Panc1 (cell line): ENCODE measurements around the gene SAMD11. TPM values are rescaled to one million over a fixed set of nuclear protein-coding genes. Genes with fewer than 3 reads are reported as not detected.
"Not testable (repeated sequence)": the region's sequence is repeated elsewhere in the genome, so short reads cannot be mapped to it uniquely, and the experiment has no call there.

ENCODE experiments used
- ATAC-seq: fragments of 200-7000 bp; cut with Tn5 transposase; 2 replicates; pipeline ENCODE4 v1.9.1; 2020; ENCODE audit warnings: mild to moderate bottlenecking, moderate library complexity
- BruUV-seq: library from RNA; stranded (reverse); fragments of 400-500 nt; replicated peaks from 2 replicates; lab custom pipeline; 2021; lab: Mats Ljungman, UMichigan
- CTCF ChIA-PET: fragments of 300-600 bp; sonication (Branson Sonifier 250); formaldehyde crosslinking; loops from one replicate; lab custom pipeline; 2022; ENCODE audit warnings: antibody characterized with exemption; lab: Charles Lee
- POLR2A ChIA-PET: fragments of 300-600 bp; sonication (Branson Sonifier 250); formaldehyde crosslinking; loops from one replicate; lab custom pipeline; 2022; ENCODE audit warnings: antibody characterized with exemption; lab: Charles Lee
- DNase-seq: peaks from one replicate; pipeline ENCODE4 v3.0.0-alpha.2; 2010; ENCODE audit warnings: low read depth, low spot score
- H3K27ac ChIP-seq: 2 replicates; pipeline ENCODE4 v1.5.1; 2011; ENCODE audit warnings: mild to moderate bottlenecking, low read length, inconsistent platforms
- H3K27me3 ChIP-seq: fragments of 200-500 bp; sonication (Bioruptor generic); 2 replicates; pipeline ENCODE4 v1.6.0; 2014; ENCODE audit warnings: low read length, inconsistent platforms; ENCODE audit not compliant: control insufficient read depth, insufficient read depth
- H3K36me3 ChIP-seq: fragments of 200-500 bp; sonication (Bioruptor generic); 2 replicates; pipeline ENCODE4 v1.5.1; 2014; ENCODE audit warnings: inconsistent platforms, mild to moderate bottlenecking, low read length, moderate library complexity; ENCODE audit not compliant: control insufficient read depth, insufficient read depth
- H3K4me1 ChIP-seq: 2 replicates; pipeline ENCODE4 v1.5.1; 2011; ENCODE audit warnings: inconsistent platforms, mild to moderate bottlenecking, low read length, moderate library complexity; ENCODE audit not compliant: control insufficient read depth, insufficient read depth
- H3K4me3 ChIP-seq, 2 experiments: 2 replicates each; pipeline ENCODE4 v1.5.1; 2011 to 2012; ENCODE audit warnings: low read depth in 2 of 2, low read length in 2 of 2, mild to moderate bottlenecking in 2 of 2, inconsistent platforms in 1 of 2, moderate library complexity in 1 of 2
- H3K9me3 ChIP-seq: fragments of 200-500 bp; sonication (Bioruptor generic); 2 replicates; pipeline ENCODE4 v1.5.1; 2014; ENCODE audit warnings: low read depth, mild to moderate bottlenecking, inconsistent platforms, low read length, moderate library complexity; ENCODE audit not compliant: control insufficient read depth, insufficient read depth
- CTCF ChIP-seq: fragments of 450-650 bp; IDR thresholded peaks from 2 replicates; pipeline ENCODE4 v1.5.1; 2017; ENCODE audit warnings: mild to moderate bottlenecking
- POLR2AphosphoS5 ChIP-seq: IDR thresholded peaks from 2 replicates; pipeline ENCODE4 v1.6.1; 2012; ENCODE audit warnings: mild to moderate bottlenecking, low read depth, low read length, moderate library complexity
- REST ChIP-seq, 2 experiments: IDR thresholded peaks; 2 replicates each; pipeline ENCODE4 v1.6.1; 2011 to 2012; ENCODE audit warnings: low read depth in 2 of 2, control low read depth in 1 of 2, low read length in 1 of 2, mild to moderate bottlenecking in 1 of 2, moderate library complexity in 1 of 2; ENCODE audit not compliant: insufficient read depth in 1 of 2
- SIN3A ChIP-seq: IDR thresholded peaks from 2 replicates; pipeline ENCODE4 v1.6.1; 2012; ENCODE audit warnings: low read depth, mild to moderate bottlenecking, low read length, moderate library complexity, borderline replicate concordance; ENCODE audit not compliant: insufficient read depth
- TCF7L2 ChIP-seq: IDR thresholded peaks from 2 replicates; pipeline ENCODE4 v1.6.1; 2011; ENCODE audit warnings: mild to moderate bottlenecking, low read depth, low read length, inconsistent platforms
- in situ Hi-C: cut with HindIII; loops from 2 replicates; pipeline ENCODE4 v1.10.0; 2016; ENCODE audit warnings: low sequenced_read_pairs, low pct_unique_long_range_greater_than_20kb
- intact Hi-C: fragments of 100-400 bp; cut with micrococcal nuclease; formaldehyde crosslinking; loops from one replicate; pipeline ENCODE4 v1.10.0; 2022; ENCODE audit not compliant: unreplicated experiment
- total RNA-seq: library from RNA; stranded (reverse); gene quantifications from one replicate; pipeline ENCODE4 v1.2.1, GENCODE V29; 2021; ENCODE audit not compliant: unreplicated experiment

The SAMD11 gene
- total RNA-seq, 1 experiment from 2014 or later: 51.8 TPM

- Histone ChIP-seq H3K4me3 (no peak overlapping the region), H3K9me3 (no peaks in the 10 kb centered on the region), H3K27me3 (no peaks in the 10 kb centered on the region; the same call in 1 of the 2 replicates), H3K36me3 (no peaks in the 10 kb centered on the region), H3K27ac (no peak overlapping the region), H3K4me1 (no peaks in the 10 kb centered on the region)
- in situ Hi-C loops (no loop called here), intact Hi-C loops (no loop called here)
- ATAC-seq (no peak), DNase-seq (no peak)
- POLR2A ChIA-PET: no interaction called here
- BruUV-seq: no TSS peak
- CTCF ChIA-PET: no interaction called here
- no peak for TF ChIP-seq TCF7L2
- no peak for TF ChIP-seq CTCF
- TF ChIP-seq REST (IDR thresholded peaks at IDR 0.05; ENCODE audit: insufficient read depth in 1 of 2, low read depth in 2 of 2, low read length in 1 of 2): no peak
- TF ChIP-seq POLR2AphosphoS5: no peak
- no peak for TF ChIP-seq SIN3A
Observed at GRCh38 chr1:890661-891060, 33.1 kb upstream of the SAMD11 start.

- H3K4me1 ChIP-seq: no peaks in the 10 kb centered on the region
- ATAC-seq (no peak), DNase-seq (no peak)
- in situ Hi-C loops (no loop called here), intact Hi-C loops (no loop called here)
- ChIA-PET POLR2A (no interaction called here), CTCF (no interaction called here)
- no TSS peak for BruUV-seq
- no peaks in the 10 kb centered on the region for H3K9me3 ChIP-seq
- no peaks in the 10 kb centered on the region for H3K27me3 ChIP-seq
- no peaks in the 10 kb centered on the region for H3K36me3 ChIP-seq
- H3K4me3 ChIP-seq: no peak overlapping the region
- TF ChIP-seq POLR2AphosphoS5: no peak
- no peak for TF ChIP-seq SIN3A
- no peak for TF ChIP-seq TCF7L2
- no peak for TF ChIP-seq REST (IDR thresholded peaks at IDR 0.05; ENCODE audit: insufficient read depth in 1 of 2, low read depth in 2 of 2, low read length in 1 of 2)
- no peak overlapping the region for H3K27ac ChIP-seq
Observed at GRCh38 chr1:897226-897625, 26.5 kb upstream of the SAMD11 start.

GRCh38 chr1:897951-898350 is 25.8 kb upstream of the SAMD11 start:
- H3K27me3 ChIP-seq, POLR2A ChIA-PET, DNase-seq, CTCF ChIA-PET, ATAC-seq, H3K9me3 ChIP-seq, H3K27ac ChIP-seq, H3K4me3 ChIP-seq, H3K4me1 ChIP-seq, in situ Hi-C loops, H3K36me3 ChIP-seq, BruUV-seq, intact Hi-C loops: not testable (repeated sequence)
